Lung (tissue), 12 donors: ENCODE measurements around the gene TBC1D22A. TPM values are rescaled to one million over a fixed set of nuclear protein-coding genes. Genes with fewer than 3 reads are reported as not detected.

Experiments
- ATAC-seq: fragments of 200-7000 bp; cut with Tn5 transposase; one replicate; pipeline ENCODE4 v1.9.1; 2020; ENCODE audit warnings: moderate number of reproducible peaks; ENCODE audit not compliant: insufficient read depth, low FRiP score
- DNase-seq, 3 donors: peaks; one replicate each; pipeline ENCODE4 v3.0.0-alpha.2; 2013 to 2017
- H3K27ac ChIP-seq, 2 donors: one replicate each; pipeline ENCODE4 v1.5.1; 2013; ENCODE audit warnings: mild to moderate bottlenecking in 2 of 2, moderate library complexity in 2 of 2, control low read depth in 1 of 2, inconsistent platforms in 1 of 2, low read depth in 1 of 2, low read length in 1 of 2
- H3K27me3 ChIP-seq, 3 donors: one replicate each; pipeline ENCODE4 v1.5.1; 2013; ENCODE audit warnings: low read length in 2 of 3; ENCODE audit not compliant: control insufficient read depth in 3 of 3, insufficient read depth in 3 of 3
- H3K36me3 ChIP-seq, 4 donors: one replicate each; pipeline ENCODE4 v1.5.1; 2013; ENCODE audit warnings: low read length in 4 of 4, mild to moderate bottlenecking in 1 of 4, moderate library complexity in 1 of 4; ENCODE audit not compliant: control insufficient read depth in 4 of 4, insufficient read depth in 4 of 4
- H3K4me1 ChIP-seq, 5 donors: one replicate each; pipeline ENCODE4 v1.5.1; 2013; ENCODE audit warnings: low read length in 5 of 5, mild to moderate bottlenecking in 2 of 5, moderate library complexity in 1 of 5; ENCODE audit not compliant: control insufficient read depth in 5 of 5, insufficient read depth in 5 of 5
- H3K4me3 ChIP-seq: one replicate; pipeline ENCODE4 v1.5.1; 2013; ENCODE audit warnings: mild to moderate bottlenecking, control low read depth, moderate library complexity
- H3K9ac ChIP-seq, 2 donors: one replicate each; pipeline ENCODE4 v1.5.1; 2013; ENCODE audit warnings: low read length in 2 of 2, control low read depth in 1 of 2; ENCODE audit not compliant: insufficient read depth in 1 of 2
- H3K9me3 ChIP-seq, 4 donors: one replicate each; pipeline ENCODE4 v1.5.1; 2013; ENCODE audit warnings: low read length in 3 of 4, mild to moderate bottlenecking in 1 of 4, moderate library complexity in 1 of 4; ENCODE audit not compliant: control insufficient read depth in 4 of 4, insufficient read depth in 3 of 4
- CTCF ChIP-seq: IDR thresholded peaks from 2 replicates; pipeline ENCODE4 v1.5.1; 2012; ENCODE audit warnings: mild to moderate bottlenecking; ENCODE audit errors: control extremely low read depth, extremely low read depth
- WGBS, 2 donors: extraction: QIAGEN DNeasy Blood & Tissue Kit; methylation state at CpG; one replicate each; pipeline ENCODE4 v1.1.7; 2013; 5-methylcytosine and 5-hydroxymethylcytosine counted together
- polyA plus RNA-seq, 2 donors: library from polyadenylated mRNA; stranded (reverse); fragments of 200-250 nt; gene quantifications; one replicate each; pipeline ENCODE4 v1.2.1, GENCODE V29; 2013
- total RNA-seq, 2 donors: library from RNA; depleted of rRNA in 1 of 2; stranded (reverse); fragments of >200 nt in 1 of 2; gene quantifications; one replicate each; pipeline ENCODE4 v1.2.1, GENCODE V29; 2014 to 2021
- donor health status: control.
- donor health status: control.
- donor health status: Bipolar disorder and iron deficiency.
- donor health status: healthy.
- donor health status: DM: yes; HTN: yes; CAD: no.

Gene TBC1D22A
- total and polyA plus RNA-seq, 4 donors: 20.2 to 38.4 (median 21.0) TPM

GRCh38 chr22:46893281-46894020, 131.0 kb downstream of the TBC1D22A start:
- H3K9me3 ChIP-seq: no peaks in the 10 kb centered on the region
- ATAC-seq (no peak), DNase-seq (no peak)
- H3K27ac ChIP-seq: peak overlapping the region in 1 of 2 donors; percentile 12
- no peak overlapping the region for H3K4me3 ChIP-seq
- no peak overlapping the region for H3K9ac ChIP-seq
- H3K27me3 ChIP-seq: no peaks in the 10 kb centered on the region
- no peak for TF ChIP-seq CTCF
- H3K36me3 ChIP-seq: peaks cover 0 to 16% (median 0%) of the 10 kb centered on the region in 4 donors
- peaks cover 0 to 16% (median 2%) of the 10 kb centered on the region in 5 donors for H3K4me1 ChIP-seq
- 89 to 90% methylated on average over 10 of the region's 10 CpGs for WGBS, 2 donors

- peak overlapping the region in 1 of 2 donors; percentile 12 for H3K27ac ChIP-seq
- DNase-seq (peak; percentile 60 to 83 (median 80)), ATAC-seq (no peak)
- no peaks in the 10 kb centered on the region for H3K27me3 ChIP-seq
- H3K4me3 ChIP-seq: no peak overlapping the region
- no peaks in the 10 kb centered on the region for H3K9me3 ChIP-seq
- H3K36me3 ChIP-seq: peaks cover 0 to 20% (median 0%) of the 10 kb centered on the region in 4 donors
- WGBS, 2 donors: 72 to 75% methylated on average over 12 of the region's 12 CpGs
- H3K4me1 ChIP-seq: peaks cover 0 to 16% (median 2%) of the 10 kb centered on the region in 5 donors
- no peak overlapping the region for H3K9ac ChIP-seq
- no peak for TF ChIP-seq CTCF
These were observed 131.7 kb downstream of the TBC1D22A start for GRCh38 chr22:46894081-46894671.

- Histone ChIP-seq H3K4me3 (no peak overlapping the region), H3K9ac (no peak overlapping the region), H3K36me3 (peaks cover 0 to 20% (median 0%) of the 10 kb centered on the region in 4 donors)
These were observed 132.6 kb downstream of the TBC1D22A start for GRCh38 chr22:46894851-46895640.

More at GRCh38 chr22:46894851-46895640, 132.6 kb downstream of the TBC1D22A start:
- DNase-seq: no peak
- Histone ChIP-seq H3K27ac (peak overlapping the region in 1 of 2 donors; percentile 12), H3K9me3 (no peaks in the 10 kb centered on the region), H3K27me3 (no peaks in the 10 kb centered on the region), H3K4me1 (peaks cover 0 to 16% (median 2%) of the 10 kb centered on the region in 5 donors)
- WGBS, 2 donors: 89% methylated on average over 15 of the region's 15 CpGs
- no peak for ATAC-seq
- TF ChIP-seq CTCF: no peak
